ENCODE results near the gene COPS2. TPM values are rescaled to one million over a fixed set of nuclear protein-coding genes. Genes with fewer than 3 reads are reported as not detected.

The COPS2 gene
- total RNA-seq: 119 and 130 TPM in 2 replicates

DNA sequence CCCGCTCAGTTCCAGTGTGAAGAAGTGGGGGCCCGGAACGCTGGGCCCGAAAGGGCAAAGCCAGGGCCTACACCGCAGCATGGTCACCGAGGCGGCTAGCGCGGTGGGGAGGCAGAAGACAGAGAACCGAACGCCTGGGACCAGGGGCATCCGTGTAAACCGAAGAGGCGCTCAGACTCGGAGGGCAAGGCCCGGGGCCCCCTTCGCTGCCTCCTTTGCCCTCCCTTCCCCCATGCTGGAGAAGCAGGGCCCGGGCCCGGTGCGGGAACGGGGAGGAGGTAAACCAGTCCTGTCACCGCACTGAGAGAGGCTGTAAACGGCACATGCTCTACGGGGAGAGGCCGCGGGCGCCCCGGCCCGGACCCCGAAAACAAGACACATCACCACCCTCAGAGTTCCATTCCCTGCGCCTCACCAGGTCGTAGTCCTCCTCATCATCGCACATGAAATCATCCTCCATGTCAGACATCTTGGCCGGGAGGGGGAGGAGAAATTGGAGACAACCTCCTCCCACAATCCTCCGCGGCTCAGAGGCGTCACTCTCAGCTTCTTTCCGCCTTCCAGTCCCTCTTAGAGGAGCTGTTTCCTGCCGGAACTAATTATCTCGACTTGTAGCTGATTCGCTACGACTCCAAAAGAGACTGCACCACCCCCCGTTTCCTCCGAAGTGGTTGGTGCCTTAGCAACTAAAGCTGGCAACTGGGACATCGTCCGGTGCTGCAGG is at the start of gene COPS2:
COPS2 (minus strand) TSS at position 490 of the 724 bp plus-strand sequence; CDS start at position 469, 21 bp downstream.

DNA sequence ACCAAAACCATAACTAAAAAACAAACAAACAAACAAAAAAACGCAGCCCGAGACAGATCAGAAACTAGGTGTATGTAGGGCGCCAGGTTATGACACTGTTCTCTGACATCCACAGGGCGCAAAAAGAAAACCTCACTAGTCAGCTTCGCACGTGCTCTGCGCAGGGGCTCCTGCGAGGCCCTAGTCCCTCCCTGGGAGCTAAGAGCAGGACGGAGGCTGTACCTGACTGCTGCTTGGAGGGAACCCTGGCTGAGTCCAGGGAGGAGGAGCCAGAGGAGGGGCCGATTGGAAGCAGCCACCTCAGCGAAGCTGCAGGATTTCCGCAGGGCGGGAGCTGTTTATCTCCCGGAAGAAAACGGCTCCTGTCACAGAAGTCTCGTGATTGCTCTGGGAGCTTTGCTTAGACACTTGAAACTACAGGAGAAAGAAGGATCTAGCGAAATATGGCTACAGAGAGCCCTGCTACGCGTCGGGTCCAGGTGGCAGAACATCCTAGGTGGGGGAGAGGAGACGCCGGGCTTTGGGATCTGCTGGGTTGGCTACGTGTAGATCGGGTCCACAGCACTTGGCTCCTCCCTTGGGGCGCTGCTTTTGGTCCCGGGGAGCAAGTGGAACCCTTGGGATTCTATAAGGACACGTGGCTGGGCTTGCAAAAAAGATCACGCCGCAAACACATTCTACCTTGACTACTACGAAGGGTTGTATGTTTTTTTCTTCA is 14.6 kb upstream of the COPS2 start, which contains the start of gene GALK2:
GALK2 (plus strand) TSS at position 368 of the 718 bp plus-strand sequence; CDS start at position 444, 76 bp downstream.

Small RNAs within 50 kb of the gene (small RNA-seq; reads per million reads assigned to genes)
- gene MIR4716 (not detected), gene RF00019 (not detected), gene RN7SL307P (not detected)

Other genes with a start within 250 kb of the COPS2 start
- gene SHC4, start 191.7 kb downstream of the COPS2 start, total RNA-seq: 0.53 and 0.65 TPM in 2 replicates
- gene SECISBP2L, start 109.2 kb downstream of the COPS2 start, total RNA-seq: 47.7 and 54.8 TPM in 2 replicates
- gene GALK2, start 14.6 kb upstream of the COPS2 start, total RNA-seq: 48.1 and 53.2 TPM in 2 replicates

All from thoracic aorta endothelial cell (primary cell).